GM19023 (cell line): ENCODE data around the gene GMCL2.
"Not testable (repeated sequence)": the region's sequence is repeated elsewhere in the genome, so short reads cannot be mapped to it uniquely, and the experiment has no call there.

ENCODE experiments used
- ATAC-seq: cut with Tn5 transposase; IDR thresholded peaks from one replicate; pipeline ENCODE4 v1.9.1; 2021; ENCODE audit warnings: mild to moderate bottlenecking, moderate library complexity; ENCODE audit not compliant: unreplicated experiment

The GMCL2 gene

DNA sequence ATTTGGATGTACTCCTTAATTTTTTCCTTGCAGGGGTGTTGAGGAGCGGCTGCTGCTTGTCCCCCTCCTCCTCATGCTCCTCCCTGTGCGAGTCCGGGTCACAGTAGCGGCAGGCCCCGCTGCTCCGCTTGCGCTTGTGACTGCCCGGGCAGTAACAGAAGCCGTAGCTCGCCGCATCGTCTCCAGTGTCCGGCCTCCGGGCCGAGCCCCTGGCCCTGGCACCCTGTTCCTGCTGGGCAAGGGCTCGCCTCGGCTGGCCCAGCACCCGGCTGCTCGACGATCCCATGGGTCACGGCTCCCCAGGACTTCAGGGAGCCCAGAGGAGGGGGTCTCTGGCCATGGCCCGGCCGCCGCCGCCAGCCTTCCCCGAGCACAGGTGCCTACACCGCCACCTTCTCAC, at the start of gene GMCL2:
GMCL2 (minus strand) TSS at position 358 of the 400 bp plus-strand sequence; CDS start at position 286, 72 bp downstream.
- ATAC-seq: no peak

DNA sequence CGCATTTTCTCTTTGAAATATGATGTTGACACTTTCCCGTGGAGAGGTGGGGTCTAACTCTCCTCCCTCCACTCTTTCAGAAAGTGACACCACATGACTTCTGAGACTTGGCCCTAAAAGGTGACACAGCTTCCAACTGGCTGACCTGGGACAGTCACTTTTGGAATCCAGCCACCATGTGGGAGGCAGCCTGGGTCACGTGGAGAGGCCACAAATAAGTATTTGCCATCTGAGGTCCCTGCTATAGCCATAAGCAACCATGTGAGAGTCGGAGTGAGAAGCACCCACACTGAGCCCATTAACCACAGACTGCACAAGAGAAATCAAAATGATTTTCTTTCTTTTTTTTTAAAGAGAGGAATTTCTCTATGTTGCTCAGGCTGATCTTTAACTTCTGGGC, 49.5 kb upstream of the GMCL2 start:
- ATAC-seq: no peak

DNA sequence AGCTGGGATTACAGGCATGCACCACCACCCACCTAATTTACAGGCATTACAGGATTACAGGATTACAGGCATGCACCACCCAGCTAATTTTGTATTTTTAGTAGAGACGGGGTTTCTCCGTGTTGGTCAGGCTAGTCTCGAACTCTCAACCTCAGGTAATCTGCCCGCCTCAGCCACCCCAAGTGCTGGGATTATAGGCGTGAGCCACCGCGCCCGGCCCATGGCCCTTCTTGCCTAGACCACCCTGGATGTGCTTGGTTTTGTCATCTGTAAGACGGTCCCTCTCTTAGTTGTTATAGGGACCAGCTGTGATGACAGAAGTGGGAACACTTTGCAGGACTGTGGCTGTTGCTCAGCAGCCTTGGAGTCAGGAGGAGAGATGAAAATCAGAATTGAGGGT, 49.0 kb upstream of the GMCL2 start:
- no peak for ATAC-seq

GRCh38 chr5:178235588-178235974, 48.4 kb upstream of the GMCL2 start:
- no peak for ATAC-seq

DNA sequence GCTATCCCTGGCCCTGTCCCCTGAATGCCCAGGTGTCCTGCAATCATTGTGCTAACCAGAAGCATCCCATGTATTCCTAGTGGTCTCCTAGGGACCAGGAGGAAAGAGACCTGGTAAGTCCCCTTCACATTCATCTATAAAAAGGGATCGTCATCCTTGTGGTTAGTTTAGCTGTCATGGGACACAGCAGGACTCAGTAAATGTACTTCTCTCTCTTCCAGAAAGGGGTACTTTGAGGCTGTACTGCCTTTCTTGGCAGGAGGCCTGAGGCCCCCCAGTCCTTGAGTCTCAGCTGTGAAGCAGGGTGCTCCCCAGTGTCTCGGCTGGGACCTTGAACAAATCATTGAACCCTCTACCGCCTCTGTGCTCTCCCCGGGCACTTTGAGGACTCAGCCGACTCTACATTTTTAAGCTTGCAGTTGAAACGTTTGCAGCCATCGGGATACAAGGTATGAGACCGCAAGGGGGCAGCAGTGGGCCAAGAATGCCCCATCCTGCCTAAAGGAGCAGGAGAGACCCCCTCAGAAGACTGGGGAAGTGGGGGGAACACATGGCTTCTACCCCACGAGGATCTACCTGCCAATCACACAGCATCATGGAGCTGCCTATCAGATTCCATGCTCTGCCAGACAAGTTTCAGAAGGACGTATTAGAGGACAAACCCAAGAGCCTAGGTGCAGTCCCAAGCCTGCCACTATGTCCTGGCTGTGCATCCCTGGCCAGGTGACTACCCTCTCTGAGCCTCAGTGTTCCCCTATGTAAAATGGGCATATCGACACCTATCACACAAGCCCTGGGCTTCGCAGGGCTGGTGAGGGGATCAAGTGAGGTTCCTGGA, 47.8 kb upstream of the GMCL2 start:
- ATAC-seq: no peak

DNA sequence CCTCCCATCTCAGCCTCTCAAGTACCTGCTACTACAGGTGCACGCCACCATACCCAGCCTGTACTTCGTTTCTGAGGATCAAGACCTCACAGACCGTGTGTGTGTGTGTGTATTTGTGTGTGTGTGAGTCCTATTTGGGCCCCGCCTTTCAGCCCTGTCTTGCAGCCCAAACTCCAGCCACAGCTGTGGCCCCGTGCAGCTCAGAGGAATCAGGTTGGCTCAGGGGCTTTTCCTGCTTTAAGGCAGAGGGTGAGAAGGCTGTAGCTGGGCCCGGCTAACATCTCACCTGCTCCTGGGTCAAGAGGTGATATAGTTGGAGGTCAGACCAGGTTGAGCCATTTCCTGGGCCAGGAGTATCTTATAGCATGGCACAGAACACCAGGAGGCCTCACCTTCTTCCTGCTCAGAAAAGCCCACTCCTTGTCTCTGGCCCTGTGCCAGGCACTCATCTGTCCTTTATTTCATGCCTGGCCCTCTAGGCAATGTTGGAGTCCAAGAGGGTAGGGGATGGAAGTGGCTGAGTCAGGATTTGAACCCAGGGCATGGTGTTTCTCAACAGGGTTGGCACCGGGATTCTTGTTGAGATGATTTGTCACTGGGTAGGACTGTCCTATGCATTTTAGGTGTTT, 47.1 kb upstream of the GMCL2 start:
- no peak for ATAC-seq

DNA sequence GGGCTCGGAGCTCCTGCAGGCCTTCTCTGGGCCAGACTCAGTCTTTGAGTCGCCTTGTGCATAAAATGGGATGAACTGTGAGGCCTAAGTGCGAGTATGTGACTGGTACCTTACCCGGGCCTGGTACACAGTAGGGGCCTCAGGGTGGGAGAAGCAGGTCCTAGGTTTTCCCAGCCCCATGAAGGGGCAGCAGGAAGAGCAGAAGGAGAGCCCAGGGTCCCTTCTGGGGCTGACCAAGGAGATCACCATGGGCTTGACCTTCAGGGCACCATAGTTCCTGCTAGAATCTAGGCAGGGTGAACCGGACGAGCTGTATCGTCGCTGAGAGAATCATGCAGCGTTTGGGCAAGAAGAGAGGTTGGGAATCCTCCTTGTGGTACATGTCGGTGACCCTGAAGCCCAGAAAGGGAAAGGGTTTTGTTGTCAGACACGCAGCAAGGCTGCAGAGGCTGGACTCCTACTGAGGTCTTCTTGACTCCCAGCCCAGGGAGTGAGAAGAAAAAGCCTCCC, 45.8 kb upstream of the GMCL2 start:
- ATAC-seq: peak; percentile 33

GRCh38 chr5:178232124-178232919, 45.2 kb upstream of the GMCL2 start, which contains the start of gene PHYKPL:
Gene PHYKPL, minus strand, starts transcription at chr5:178232802. Its CDS starts 252 bp downstream, at chr5:178232550.
- ATAC-seq: peak; percentile 65

GRCh38 chr5:178231539-178232123, 44.5 kb upstream of the GMCL2 start:
- ATAC-seq: peak; percentile 4

DNA sequence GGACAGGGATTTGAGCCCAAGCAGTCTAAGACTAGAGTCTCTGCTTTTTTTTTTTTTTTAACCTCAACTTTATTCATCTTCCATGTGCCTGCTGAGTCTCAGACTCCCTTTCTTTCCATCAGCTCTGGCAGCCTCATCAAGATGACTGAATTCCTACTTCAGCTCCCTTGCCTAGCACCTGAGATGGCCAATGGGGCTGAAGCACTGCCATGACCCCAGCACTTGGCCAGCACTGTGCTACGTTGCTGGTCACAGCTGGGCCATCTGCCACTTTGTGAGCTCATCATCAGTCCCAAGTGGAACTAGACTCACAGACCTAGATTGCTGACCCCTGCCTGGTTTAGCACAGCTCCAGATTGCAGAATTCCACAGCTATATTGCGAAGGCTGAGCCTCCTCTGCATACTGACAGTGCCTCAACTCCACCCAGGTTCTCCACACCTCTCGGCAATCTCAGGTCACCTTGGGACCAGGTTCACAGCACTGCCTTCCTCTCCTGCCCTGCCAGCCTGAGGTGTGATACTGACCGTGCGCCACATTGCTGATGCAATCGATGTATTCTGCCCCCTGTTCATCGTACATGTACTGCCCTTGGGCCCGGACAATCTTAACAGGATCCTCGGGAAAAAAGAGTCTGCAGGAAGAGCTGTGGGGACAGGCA, 43.8 kb upstream of the GMCL2 start:
- no peak for ATAC-seq

DNA sequence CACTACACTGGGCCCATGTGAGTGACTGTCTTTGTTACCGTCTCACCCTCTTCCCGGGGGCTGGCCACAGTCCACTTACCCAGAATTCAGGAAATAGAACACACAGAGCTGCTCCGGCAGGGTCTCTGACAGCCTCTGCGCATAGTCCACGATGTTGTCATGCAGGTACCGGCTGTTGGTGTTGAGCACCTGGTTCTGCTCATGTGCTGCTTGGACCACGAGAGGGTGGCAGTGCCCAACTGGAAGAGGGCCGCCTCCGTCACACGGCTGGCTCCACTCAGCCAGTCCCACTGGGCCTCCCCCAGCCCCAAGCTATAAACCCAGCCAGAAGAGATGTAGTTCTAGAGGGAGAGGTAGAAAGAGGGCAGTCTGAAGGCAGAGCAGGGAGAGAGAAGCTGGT, 42.7 kb upstream of the GMCL2 start:
- no peak for ATAC-seq

GRCh38 chr5:178229111-178229510, 41.9 kb upstream of the GMCL2 start:
- ATAC-seq: not testable (repeated sequence)

GRCh38 chr5:178228609-178229008, 41.4 kb upstream of the GMCL2 start:
- no peak for ATAC-seq

- no peak for ATAC-seq
Observed at GRCh38 chr5:178227929-178228328, 40.8 kb upstream of the GMCL2 start.

GRCh38 chr5:178227138-178227659, 40.0 kb upstream of the GMCL2 start:
- ATAC-seq: no peak

- no peak for ATAC-seq
Observed at GRCh38 chr5:178225174-178225573, 38.0 kb upstream of the GMCL2 start.

DNA sequence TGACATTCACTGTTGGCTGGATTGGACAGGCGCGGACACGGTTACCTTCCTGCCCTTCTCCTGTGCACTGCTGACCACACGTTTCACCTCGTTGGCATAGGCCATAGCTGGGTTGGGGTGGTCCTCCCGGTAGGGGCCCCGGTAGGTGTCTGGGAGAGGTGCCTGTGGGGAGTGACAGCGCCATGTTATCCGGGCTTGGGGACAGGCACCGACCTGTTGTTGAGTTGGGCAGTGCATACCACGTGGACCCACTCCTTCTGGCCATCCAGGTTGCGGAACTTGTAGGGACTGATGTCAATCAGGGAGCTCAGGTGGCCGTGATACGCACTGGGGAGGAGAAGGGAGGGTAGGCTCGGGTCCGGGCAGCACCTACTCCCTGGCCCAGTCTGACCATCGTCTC, 37.2 kb upstream of the GMCL2 start:
- ATAC-seq: no peak

GRCh38 chr5:178223828-178224335, 36.7 kb upstream of the GMCL2 start:
- ATAC-seq: no peak

GRCh38 chr5:178223196-178223773, 36.1 kb upstream of the GMCL2 start:
- ATAC-seq: no peak

DNA sequence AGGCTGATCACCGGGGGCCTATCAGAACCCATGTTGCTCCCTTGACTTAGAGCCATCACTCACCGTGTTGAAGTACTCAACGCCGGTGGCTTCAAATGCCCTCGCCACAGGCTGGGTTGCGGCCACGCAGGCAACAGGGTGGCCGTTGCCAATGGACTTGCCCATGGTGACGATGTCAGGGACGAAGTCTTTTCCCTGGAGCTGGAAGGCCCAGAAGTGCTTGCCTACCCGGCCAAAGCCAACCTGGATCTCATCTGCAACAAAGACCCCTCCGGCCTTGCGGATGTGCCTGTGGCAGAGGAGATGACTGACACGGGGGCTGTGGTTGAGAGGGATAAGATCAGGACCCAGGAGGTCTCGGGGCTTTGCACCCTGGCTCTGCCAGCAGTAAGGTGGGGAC, 35.1 kb upstream of the GMCL2 start:
- no peak for ATAC-seq
